KOPT-K1 (cell line): ENCODE data around the gene SLC7A5.
A peak's percentile ranks its signal among the peaks of the same experiment; 100 is the strongest.
"Not testable (repeated sequence)": the region's sequence is repeated elsewhere in the genome, so short reads cannot be mapped to it uniquely, and the experiment has no call there.

Source experiments
- H3K27ac ChIP-seq: fragments of 200-600 bp; sonication (generic); 2 replicates; pipeline ENCODE4 v1.5.1; 2016; ENCODE audit warnings: antibody characterized with exemption, mild to moderate bottlenecking, low read depth, low read length; ENCODE audit not compliant: poor library complexity, severe bottlenecking
- H3K36me3 ChIP-seq: fragments of 200-600 bp; sonication (generic); 2 replicates; pipeline ENCODE4 v1.5.1; 2017; ENCODE audit warnings: antibody characterized with exemption, mild to moderate bottlenecking, low read length, moderate library complexity; ENCODE audit not compliant: insufficient read depth
- H3K9me3 ChIP-seq: fragments of 200-600 bp; sonication (generic); 2 replicates; pipeline ENCODE4 v1.5.1; 2017; ENCODE audit warnings: antibody characterized with exemption, low read length, mild to moderate bottlenecking; ENCODE audit not compliant: insufficient read depth, poor library complexity, severe bottlenecking

SLC7A5 gene

DNA sequence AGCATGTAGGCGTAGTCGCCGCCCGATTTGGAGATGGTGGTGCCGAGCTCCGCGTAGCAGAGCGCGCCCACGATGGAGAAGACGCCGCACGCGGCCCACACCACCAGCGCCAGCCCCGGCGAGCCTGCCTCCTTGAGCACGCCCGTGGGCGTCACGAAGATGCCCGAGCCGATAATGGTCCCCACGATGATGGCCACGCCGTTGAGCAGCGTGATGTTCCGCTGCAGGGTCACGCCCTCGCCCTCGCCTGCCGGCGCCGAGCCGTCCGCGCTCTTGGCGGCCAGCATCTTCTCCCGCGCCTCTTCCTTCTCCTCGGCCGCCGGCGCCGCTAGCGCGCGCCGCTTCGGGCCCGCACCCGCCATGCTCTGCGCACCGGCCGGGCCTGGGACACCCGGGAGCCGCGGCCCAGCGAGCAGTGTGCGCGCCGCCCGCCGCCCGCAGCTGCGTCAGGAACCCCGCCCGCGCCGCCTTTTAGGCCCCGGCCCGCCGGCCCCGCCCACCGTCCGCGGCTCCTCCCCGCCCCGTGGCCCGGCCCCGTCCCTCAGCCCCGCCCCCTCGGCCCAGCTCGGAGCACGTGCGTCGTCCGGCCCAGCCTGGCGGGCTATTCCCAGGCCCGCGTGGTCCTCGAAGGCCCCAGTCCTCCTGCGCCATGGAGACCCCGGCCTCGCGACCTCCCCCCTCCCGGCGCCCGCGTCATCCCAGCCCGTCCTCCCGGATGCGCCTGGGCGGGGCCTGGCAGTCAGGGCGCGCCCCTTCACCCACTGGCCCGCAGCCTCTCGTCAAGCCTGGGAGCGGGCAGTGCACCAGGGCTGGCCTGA lies at the start of gene SLC7A5:
Gene SLC7A5 (minus strand): TSS at position 447 of the 818 bp plus-strand sequence. CDS start 85 bp downstream, at position 362.
- Histone ChIP-seq H3K36me3 (peaks cover 12% of the 10 kb centered on the region), H3K27ac (peak within 1 kb of the TSS; percentile 79)
- not testable (repeated sequence) for H3K9me3 ChIP-seq

DNA sequence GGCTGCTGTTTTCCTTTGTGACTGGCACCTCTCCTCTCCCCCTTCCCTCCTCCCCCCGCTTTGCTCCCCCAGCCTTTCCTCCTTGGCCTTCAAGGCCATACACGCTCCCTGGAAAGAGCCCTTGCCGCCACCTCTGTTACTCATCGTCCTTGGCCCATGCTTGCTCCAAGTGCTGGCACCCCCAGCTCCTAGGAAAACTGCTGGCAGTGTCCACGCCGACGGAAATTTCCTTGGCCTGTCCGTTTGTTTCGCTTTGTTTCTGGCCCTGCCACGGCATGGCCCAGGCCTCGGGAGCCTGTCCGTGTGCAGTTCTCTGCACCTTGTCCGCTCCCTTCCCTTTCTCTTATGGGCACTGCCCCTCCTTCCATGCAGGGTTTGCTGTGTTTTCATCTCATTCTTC lies 49.0 kb upstream of the SLC7A5 start:
- no peaks in the 10 kb centered on the region for H3K9me3 ChIP-seq
- no peaks in the 10 kb centered on the region for H3K36me3 ChIP-seq
- no peak overlapping the region for H3K27ac ChIP-seq

DNA sequence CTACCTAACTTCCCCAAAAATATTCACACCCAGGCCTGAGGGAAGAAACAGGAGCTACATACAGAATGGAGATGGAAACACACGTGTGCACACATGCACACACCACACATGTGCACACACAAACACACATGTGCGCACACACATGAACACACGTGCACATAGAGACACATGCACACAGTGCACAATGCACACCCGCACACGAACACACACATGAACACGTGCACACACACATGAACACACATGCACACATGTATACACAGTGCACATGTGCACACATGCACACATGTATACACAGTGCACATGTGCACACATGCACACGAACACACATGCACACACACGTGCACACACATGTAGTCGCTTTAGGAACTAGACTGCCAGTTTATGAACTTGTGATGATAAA lies 48.2 kb upstream of the SLC7A5 start:
- H3K36me3 ChIP-seq: no peaks in the 10 kb centered on the region
- no peak overlapping the region for H3K27ac ChIP-seq
- H3K9me3 ChIP-seq: no peaks in the 10 kb centered on the region

DNA sequence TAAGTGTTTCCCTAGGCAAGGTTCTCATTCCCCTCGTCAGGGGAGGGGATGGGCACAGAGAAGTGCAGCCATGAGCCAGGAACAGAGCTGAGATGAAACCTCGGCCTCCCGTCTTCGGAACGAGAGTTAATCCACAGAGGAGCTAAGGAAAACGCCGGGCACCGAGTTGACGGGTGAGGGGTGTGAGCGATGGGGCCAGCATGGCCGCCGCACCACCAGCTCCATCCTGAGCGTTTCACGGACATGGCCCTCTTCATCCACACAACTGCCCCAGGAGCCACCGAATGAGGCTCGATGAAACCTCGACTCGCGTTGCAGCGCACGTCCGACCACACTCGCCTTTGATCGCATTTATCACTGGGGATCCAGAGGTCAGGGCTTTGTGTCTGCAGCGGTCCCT lies 45.5 kb upstream of the SLC7A5 start:
- Histone ChIP-seq H3K27ac (no peak overlapping the region), H3K9me3 (no peaks in the 10 kb centered on the region), H3K36me3 (no peaks in the 10 kb centered on the region)

DNA sequence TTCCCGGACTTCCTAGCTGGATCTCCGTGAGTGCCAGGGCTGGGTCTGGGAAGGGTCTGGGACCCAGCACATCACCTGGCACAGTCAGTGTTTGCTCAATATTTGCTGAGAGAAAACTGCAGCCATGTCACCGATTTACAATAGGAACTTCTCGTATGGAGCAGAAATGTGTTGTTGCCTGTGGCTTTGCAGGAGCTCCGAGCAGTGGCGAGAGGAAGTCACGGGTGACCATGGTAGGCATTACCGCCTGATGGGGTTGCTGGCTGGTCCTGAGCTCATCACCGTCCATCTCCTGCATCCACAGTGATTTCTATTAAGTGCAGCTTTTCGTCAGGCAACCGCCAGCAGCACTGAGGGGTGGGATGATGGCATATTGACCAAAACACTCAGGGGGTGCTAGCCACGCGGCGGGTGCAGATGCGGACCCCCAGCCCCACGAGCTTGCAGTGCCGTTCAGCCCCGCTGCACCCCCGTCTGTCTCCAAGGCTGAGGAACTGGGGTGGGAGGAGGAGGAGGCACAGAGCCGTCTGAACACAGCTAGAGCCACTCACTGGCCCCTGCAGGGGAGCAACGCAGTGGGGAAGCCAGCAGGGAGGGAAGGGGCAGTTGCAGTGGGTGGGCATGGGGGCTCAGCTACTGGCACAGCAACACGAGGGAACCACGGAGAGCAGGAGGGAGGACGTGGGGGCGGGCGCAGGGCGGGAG lies 44.9 kb upstream of the SLC7A5 start:
- not testable (repeated sequence) for H3K36me3 ChIP-seq

DNA sequence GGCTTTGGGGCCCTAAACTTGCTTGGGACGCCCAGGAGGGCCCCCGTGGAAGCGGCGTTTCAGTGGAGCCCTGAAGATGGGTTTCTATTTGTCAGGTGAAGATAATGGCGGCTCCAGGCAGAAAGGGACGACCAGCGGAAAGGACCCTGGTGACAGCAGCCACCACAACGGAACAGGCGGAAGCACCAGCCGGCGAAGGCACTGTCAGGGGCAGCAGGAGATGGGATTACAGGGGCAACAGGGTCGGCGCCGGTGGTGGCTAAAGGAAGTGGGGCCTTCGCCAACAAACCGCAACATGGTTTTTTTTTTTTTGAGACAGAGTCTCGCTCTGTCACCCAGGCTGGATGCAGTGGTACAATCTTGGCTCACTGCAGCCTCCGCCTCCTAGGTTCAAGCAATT lies 43.4 kb upstream of the SLC7A5 start:
- not testable (repeated sequence) for H3K27ac ChIP-seq, H3K36me3 ChIP-seq, H3K9me3 ChIP-seq

More for the DNA sequence above, 44.9 kb upstream of the SLC7A5 start:
- H3K9me3 ChIP-seq, H3K27ac ChIP-seq: not testable (repeated sequence)

DNA sequence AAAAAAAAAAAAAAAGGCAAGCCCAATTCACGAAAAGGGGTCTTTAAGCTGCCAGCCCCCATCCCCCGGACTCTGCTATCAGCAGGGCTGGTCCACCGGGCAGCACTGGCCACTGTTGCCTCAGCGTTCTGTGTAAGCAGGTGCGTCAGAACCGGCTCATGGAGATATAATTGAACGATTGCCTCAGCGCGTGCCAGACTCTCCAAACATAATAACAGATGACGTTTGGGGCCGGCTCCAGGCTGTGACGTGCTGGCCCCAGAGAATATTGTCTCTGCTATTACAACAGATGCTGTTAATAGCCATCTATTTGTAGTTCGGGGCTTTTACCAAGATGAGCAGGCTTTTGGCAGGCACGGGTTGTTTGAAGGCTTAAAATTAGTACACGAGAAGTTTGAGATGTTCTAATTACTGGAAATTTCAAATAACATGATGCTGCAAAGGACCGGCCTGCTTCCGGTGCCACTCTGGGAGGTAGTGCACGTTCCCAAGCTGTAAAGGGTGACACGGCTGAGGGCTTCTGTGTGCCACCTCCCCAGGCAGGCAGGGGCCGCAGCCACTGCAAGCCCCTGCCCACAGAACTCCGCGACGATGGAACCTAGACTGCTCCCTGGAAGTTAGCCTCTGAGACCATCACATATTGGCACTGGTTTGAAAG lies 41.9 kb upstream of the SLC7A5 start:
- not testable (repeated sequence) for H3K27ac ChIP-seq, H3K9me3 ChIP-seq, H3K36me3 ChIP-seq

DNA sequence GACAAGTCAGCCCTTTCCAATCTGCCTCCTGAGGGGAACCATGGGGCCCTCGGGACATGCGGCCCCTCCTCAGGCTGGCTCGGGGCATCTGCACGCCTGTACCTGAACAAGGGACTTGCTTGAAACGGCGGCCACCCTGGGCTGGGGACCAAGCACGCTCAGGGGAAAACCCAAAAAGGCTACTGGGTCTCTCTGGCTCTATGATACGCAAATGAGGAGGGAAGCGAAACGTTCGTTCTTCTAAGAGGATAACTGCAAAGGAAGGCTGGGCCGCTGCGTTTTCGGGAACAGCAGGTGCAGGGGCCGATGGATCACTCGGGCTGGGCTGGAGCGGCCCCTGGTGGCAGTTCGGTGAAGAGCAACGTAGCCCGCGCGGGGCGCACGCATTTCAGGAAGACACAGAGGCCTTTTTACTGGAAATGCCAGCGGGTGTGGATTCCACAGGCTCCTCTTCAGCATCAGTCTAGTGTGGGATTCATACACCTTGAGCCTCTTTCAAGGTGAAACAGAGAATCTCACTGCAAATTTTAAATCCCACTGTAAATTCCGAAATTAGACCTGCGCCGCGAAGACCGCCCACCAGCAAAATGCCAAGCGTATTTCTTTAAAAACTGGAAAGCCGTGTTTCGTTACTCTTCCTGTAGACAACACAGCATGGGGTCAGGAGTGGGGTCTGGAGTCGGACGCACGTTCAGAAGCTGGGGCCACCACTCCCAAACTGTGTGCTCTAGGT lies 40.1 kb upstream of the SLC7A5 start:
- peak overlapping the region; percentile 22 for H3K27ac ChIP-seq
- H3K36me3 ChIP-seq, H3K9me3 ChIP-seq: not testable (repeated sequence)

DNA sequence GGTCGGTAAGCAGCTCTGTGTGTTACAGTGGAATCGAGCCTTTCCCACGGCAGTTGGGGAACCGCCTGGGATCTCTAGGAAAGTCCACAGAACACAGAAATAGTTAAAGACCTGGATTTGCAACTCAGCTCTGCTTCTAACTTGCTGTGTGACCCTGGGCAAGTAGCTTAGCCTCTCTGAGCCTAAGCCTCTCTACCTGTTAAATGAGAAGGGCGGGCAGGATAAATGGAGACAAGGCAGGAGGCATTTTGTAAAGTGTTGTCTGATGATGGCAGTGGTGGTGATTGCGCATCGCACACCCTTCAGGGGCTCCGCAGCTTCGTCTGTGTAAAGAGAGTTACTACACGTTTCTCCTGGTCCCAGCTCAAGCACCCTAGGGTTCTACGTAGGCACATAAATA lies 38.8 kb upstream of the SLC7A5 start:
- not testable (repeated sequence) for H3K9me3 ChIP-seq, H3K36me3 ChIP-seq, H3K27ac ChIP-seq

DNA sequence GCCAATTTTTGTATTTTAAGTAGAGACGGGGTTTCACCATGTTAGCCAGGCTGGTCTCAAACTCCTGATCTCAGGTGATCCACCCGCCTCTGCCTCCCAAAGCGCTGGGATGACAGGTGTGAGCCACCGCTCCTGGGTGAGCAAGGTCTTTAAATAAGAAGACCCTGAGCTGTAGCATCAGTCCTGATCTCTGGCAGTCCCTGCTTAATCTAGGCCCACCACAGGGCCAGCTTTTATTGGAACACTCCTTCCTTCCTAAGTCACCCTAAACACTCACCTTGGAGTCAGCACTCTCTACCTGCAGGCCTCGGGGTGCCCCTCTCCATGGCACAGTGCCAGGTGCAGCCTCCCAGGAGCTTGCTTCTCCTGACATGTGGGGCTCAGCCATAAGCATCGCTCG lies 36.2 kb upstream of the SLC7A5 start:
- not testable (repeated sequence) for H3K36me3 ChIP-seq, H3K27ac ChIP-seq, H3K9me3 ChIP-seq

DNA sequence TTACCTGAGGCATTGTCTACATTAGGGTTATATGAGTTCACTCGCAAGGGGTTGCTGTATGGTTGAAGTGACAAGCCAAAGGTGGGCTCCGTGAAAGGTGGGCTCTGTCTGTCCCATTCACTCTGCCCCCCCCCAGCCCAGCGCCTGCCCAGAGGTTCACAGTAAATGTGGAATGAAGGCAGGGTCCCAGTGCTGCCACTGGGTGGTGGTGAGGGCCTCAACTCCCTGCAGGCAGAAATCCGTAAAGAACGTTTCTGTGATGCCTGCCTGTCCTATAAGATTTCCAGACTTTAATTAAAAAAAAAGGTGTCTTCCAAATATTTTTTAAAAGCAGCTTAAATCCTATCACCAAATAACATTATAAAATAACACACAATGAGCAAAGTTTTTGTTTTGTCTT lies 35.7 kb upstream of the SLC7A5 start:
- not testable (repeated sequence) for H3K9me3 ChIP-seq, H3K27ac ChIP-seq, H3K36me3 ChIP-seq

DNA sequence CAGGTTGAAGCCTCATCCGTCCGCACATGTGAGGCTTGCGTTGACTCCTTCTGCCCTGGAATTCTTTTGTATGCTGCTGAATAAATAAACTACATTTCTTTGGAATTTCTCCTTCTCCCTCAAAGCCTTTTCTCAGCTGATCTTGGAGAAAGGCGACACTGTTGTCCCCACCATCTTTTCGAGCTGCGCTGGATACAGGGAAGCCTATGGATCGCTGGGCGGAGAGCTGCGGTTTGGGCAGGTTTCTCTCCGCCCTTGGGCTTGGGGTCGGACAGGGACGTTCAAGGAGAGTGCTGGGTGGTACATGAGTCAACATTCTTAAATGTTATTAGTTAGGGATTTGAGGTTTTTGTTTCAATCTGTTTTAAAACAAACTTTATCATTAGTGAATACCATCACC lies 31.2 kb upstream of the SLC7A5 start:
- not testable (repeated sequence) for H3K36me3 ChIP-seq, H3K27ac ChIP-seq, H3K9me3 ChIP-seq

DNA sequence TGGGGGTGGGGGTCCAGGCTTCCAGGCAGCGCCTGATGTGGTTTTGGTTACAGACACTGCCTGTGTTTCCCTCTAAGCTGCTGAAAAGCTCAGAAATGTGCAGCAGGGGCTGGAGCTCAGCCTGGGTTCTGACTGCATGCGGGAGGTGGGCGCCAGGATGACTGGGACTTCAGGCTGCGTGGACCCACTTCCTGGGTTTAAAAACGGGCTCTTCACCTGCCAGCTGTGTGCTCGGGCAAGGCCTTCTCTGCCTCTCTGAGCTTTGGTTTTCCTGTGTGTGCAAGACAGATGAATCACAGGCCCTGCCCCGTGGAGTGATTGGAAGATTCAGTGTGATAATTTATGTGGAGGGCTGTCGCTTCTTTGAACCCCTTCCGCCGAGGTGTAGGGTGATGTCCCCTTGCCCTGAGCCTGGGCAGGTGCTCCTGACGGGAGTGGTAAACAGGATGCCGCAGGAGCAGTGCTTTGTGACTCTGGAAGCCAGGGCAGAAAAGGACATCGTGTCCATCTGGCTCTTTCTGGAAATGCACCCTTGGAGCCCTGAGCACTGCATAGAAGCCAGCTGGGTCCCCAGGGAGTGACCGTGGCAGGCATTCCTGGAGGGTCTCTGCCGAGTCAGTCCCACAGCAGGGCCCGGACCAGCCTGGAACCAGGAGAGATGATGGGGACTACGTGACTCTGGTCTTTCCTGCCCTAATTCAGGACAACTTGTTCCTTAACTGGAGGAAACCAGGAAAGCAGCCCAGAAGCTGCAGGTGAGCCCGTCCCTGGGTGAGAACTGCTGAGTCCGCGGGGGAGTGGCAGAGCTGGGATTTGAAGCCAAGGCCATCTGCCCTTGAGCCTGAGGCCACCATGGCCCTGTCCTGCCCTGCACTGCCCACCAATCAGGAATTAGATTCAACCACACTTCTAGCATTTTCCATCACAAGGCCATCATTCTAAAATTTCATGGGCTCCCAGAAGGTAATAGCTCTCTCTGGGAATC lies 28.5 kb upstream of the SLC7A5 start:
- Histone ChIP-seq H3K27ac (peak overlapping the region; percentile 82), H3K9me3 (no peaks in the 10 kb centered on the region), H3K36me3 (no peaks in the 10 kb centered on the region)

DNA sequence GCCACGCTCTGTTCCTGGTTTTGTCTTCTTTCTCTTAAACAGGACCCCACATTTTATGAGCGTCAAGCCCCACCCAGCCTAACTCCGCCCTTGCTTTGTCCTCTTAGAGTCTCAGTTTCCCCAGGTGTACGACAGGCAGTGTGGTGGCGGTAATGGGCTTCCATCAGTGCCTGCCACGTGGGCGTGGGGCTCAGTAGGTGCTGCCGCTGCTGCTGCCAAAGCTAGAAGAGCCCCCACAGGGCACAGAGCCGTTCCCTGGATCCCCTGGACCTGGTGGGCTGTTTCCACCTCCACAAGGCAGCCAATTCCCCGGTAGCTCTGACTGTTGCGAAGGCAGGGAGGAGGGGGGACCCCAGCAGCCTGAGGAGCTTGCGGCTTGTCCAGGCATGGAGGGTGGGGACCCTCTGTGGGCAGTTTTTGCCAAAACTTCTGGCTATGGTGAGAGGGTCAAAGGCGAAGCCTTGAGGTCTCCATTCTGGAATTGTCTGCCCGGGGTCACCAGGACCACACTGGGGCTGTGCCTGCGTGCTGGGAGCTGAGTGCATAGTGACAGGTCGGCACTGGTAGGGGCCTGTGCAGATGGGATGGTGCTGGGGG lies 27.7 kb upstream of the SLC7A5 start:
- peak overlapping the region; percentile 82 for H3K27ac ChIP-seq
- not testable (repeated sequence) for H3K9me3 ChIP-seq, H3K36me3 ChIP-seq
